Sigmoid colon (tissue), 4 donors: ENCODE data around the gene FRRS1L.

Experiments
- CTCF ChIP-seq, 4 experiments: fragments of 450-650 bp in 3 of 4; fragments of 200-600 bp in 1 of 4; IDR thresholded peaks; one replicate each; pipeline ENCODE4 v1.5.1; 2016 to 2019; ENCODE audit warnings: antibody characterized with exemption in 4 of 4, mild to moderate bottlenecking in 3 of 4, moderate library complexity in 2 of 4
- POLR2A ChIP-seq, 2 donors: fragments of 450-650 bp; IDR thresholded peaks; one replicate each; pipeline ENCODE4 v1.6.1; 2016; ENCODE audit warnings: antibody characterized with exemption in 2 of 2, mild to moderate bottlenecking in 2 of 2, moderate library complexity in 2 of 2
- POLR2AphosphoS5 ChIP-seq, 4 donors: sonication (generic); formaldehyde crosslinking; IDR thresholded peaks; one replicate each; pipeline ENCODE4 v1.6.1; 2017; ENCODE audit warnings: antibody characterized with exemption in 4 of 4

- TF ChIP-seq CTCF (IDR thresholded peaks at IDR 0.05): no peak
- no peak for TF ChIP-seq POLR2AphosphoS5 (IDR thresholded peaks at IDR 0.05)
- no peak for TF ChIP-seq POLR2A (IDR thresholded peaks at IDR 0.05)
These were observed 10.3 kb downstream of the FRRS1L start for GRCh38 chr9:109156708-109157107.
